CD4-positive, alpha-beta memory T cell (primary cell): ENCODE results near the gene SHQ1. TPM values are rescaled to one million over a fixed set of nuclear protein-coding genes. Genes with fewer than 3 reads are reported as not detected.
"Not testable (repeated sequence)": the region's sequence is repeated elsewhere in the genome, so short reads cannot be mapped to it uniquely, and the experiment has no call there.

ENCODE experiments used
- CTCF ChIA-PET: fragments of 350-600 bp; sonication (Branson Sonifier 250); formaldehyde crosslinking; loops from one replicate; lab custom pipeline; 2021; ENCODE audit warnings: inconsistent platforms; ENCODE audit not compliant: partially characterized antibody; lab: Charles Lee
- POLR2A ChIA-PET: fragments of 350-600 bp; sonication (Branson Sonifier 250); formaldehyde crosslinking; loops from one replicate; lab custom pipeline; 2021; ENCODE audit not compliant: partially characterized antibody; lab: Charles Lee
- DNase-seq, 5 donors: peaks; one replicate each; pipeline versions ENCODE4 v3.0.0 to v3.0.0-alpha.2; 2020 to 2022; ENCODE audit warnings: mixed read lengths in 1 of 5
- H3K27ac ChIP-seq: one replicate; pipeline ENCODE4 v1.7.0; 2013; ENCODE audit warnings: low read depth, low read length
- H3K27me3 ChIP-seq: 2 replicates; pipeline ENCODE4 v1.7.0; 2013; ENCODE audit warnings: mild to moderate bottlenecking, low read length, moderate library complexity; ENCODE audit not compliant: insufficient read depth
- H3K36me3 ChIP-seq: 2 replicates; pipeline ENCODE4 v1.7.0; 2013; ENCODE audit warnings: mild to moderate bottlenecking, low read length, moderate library complexity; ENCODE audit not compliant: insufficient read depth
- H3K4me1 ChIP-seq: 2 replicates; pipeline ENCODE4 v1.7.0; 2013; ENCODE audit warnings: mild to moderate bottlenecking, low read length, moderate library complexity; ENCODE audit not compliant: insufficient read depth
- H3K4me3 ChIP-seq, 2 donors: one replicate each; pipeline ENCODE4 v1.7.0; 2013; ENCODE audit warnings: low read length in 2 of 2, mild to moderate bottlenecking in 1 of 2
- H3K9me3 ChIP-seq, 2 donors: one replicate each; pipeline ENCODE4 v1.7.0; 2013; ENCODE audit warnings: low read length in 2 of 2, control low read depth in 1 of 2; ENCODE audit not compliant: control insufficient read depth in 1 of 2
- H3K27ac Mint-ChIP-seq, 7 donors: one replicate each; pipeline ENCODE4 v1.8.0; 2020 to 2021; ENCODE audit warnings: mixed read lengths in 7 of 7, mild to moderate bottlenecking in 6 of 7, inconsistent platforms in 3 of 7, moderate library complexity in 3 of 7
- H3K27me3 Mint-ChIP-seq, 2 donors: one replicate each; pipeline ENCODE4 v1.8.0; 2020 to 2021; ENCODE audit warnings: mixed read lengths in 2 of 2
- H3K36me3 Mint-ChIP-seq, 2 donors: one replicate each; pipeline ENCODE4 v1.8.0; 2020 to 2021; ENCODE audit warnings: mixed read lengths in 2 of 2, inconsistent platforms in 1 of 2, mild to moderate bottlenecking in 1 of 2
- H3K4me1 Mint-ChIP-seq, 4 donors: one replicate each; pipeline ENCODE4 v1.8.0; 2020 to 2021; ENCODE audit warnings: mixed read lengths in 4 of 4, mild to moderate bottlenecking in 1 of 4
- H3K4me3 Mint-ChIP-seq, 8 donors: one replicate each; pipeline ENCODE4 v1.8.0; 2020 to 2021; ENCODE audit warnings: mixed read lengths in 8 of 8, mild to moderate bottlenecking in 7 of 8, moderate library complexity in 6 of 8, inconsistent platforms in 3 of 8
- H3K9me3 Mint-ChIP-seq, 8 donors: one replicate each; pipeline ENCODE4 v1.8.0; 2020 to 2021; ENCODE audit warnings: mixed read lengths in 8 of 8, mild to moderate bottlenecking in 5 of 8, inconsistent platforms in 3 of 8, moderate library complexity in 1 of 8
- intact Hi-C: fragments of 100-400 bp; cut with micrococcal nuclease; formaldehyde crosslinking; loops from one replicate; pipeline ENCODE4 v1.15.1; 2023
- polyA plus RNA-seq, 2 donors: library from polyadenylated mRNA; unstranded; fragments of 300-500 nt; fragmentation: Illumina TruSeq; gene quantifications; one replicate each; pipeline ENCODE4 v1.2.3, GENCODE V29; 2021
- total RNA-seq, 2 experiments: library from RNA; stranded (reverse); gene quantifications; one replicate each; pipeline ENCODE4 v1.2.3, GENCODE V29; 2021

SHQ1 gene
- total and polyA plus RNA-seq, 4 experiments from 2014 or later: 6.6 to 31.2 (median 26.1) TPM

DNA sequence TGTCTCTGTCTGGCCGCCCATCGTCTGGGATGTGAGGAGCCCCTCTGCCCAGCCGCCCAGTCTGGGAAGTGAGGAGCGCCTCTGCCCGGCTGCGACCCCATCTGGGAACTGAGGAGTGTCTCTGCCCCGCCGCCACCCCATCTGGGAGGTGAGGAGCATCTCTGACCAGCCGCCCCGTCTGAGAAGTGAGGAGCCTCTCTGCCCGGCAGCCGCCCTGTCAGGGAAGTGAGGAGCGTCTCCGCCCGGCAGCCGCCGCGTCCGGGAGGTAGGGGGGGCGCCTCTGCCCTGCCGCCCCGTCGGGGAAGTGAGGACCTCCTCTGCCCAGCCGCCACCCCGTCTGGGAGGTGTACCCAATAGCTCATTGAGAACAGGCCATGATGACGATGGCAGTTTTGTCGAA, 60.0 kb downstream of the SHQ1 start:
- POLR2A ChIA-PET, H3K27ac Mint-ChIP-seq: not testable (repeated sequence)

DNA sequence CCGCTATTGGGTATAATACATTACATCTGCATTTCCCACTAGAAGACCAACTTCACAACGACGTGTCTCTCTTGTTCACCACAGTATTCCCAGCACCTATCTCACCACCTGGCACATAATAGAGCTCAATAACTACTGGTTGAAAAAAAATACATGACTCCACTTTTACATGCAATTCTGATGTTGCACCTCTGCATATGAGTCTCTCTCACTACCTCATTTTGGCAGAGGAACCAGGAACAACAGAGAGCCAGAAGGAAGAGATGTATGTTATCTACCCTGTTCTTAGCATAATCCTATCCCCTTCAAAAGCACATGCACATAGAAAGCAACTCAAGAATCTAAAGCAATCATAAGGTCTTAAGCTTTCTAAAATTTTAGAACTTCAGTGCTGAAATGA, 61.6 kb downstream of the SHQ1 start:
- no peak overlapping the region for H3K4me3 Mint-ChIP-seq

More for the DNA sequence above, 60.0 kb downstream of the SHQ1 start:
- H3K4me3 Mint-ChIP-seq, H3K27me3 ChIP-seq, H3K27ac ChIP-seq, H3K27me3 Mint-ChIP-seq, H3K9me3 Mint-ChIP-seq, CTCF ChIA-PET, H3K9me3 ChIP-seq, intact Hi-C loops, DNase-seq, H3K36me3 ChIP-seq, H3K4me3 ChIP-seq: not testable (repeated sequence)
- Mint-ChIP-seq H3K36me3 (peaks cover 11 to 25% of the 10 kb centered on the region in 2 donors), H3K4me1 (peaks cover 9 to 13% (median 10%) of the 10 kb centered on the region in 4 donors)
- H3K4me1 ChIP-seq: peaks cover 10% of the 10 kb centered on the region

DNA sequence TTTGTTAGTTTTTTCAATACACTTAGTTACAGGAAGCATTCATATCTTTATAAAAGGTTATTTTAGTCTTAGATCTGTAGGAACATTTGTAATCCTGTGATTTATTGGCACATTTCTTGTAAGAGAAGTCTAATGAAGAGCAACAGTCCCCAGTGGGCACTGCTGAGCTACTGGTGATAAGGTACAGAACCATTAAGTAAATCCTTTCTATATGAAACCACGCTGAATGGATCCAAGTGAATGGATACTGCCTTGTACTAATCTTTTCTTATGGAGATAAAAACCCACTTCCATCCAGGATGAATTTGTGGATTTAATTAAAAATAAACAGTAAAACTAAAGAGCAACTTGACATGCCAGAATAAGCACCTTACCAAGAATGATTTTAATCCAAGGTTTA, 64.0 kb downstream of the SHQ1 start:
- H3K36me3 ChIP-seq: peaks cover 4% of the 10 kb centered on the region
- no peak overlapping the region for H3K4me3 ChIP-seq
- no peaks in the 10 kb centered on the region for H3K4me1 ChIP-seq
- Mint-ChIP-seq H3K27me3 (no peaks in the 10 kb centered on the region), H3K4me3 (no peak overlapping the region), H3K36me3 (peaks cover 12% of the 10 kb centered on the region in 2 donors), H3K27ac (peak overlapping the region in 1 of 7 donors; percentile 15), H3K4me1 (no peaks in the 10 kb centered on the region), H3K9me3 (no peaks in the 10 kb centered on the region)
- intact Hi-C loops: no loop called here
- H3K27me3 ChIP-seq: no peaks in the 10 kb centered on the region
- H3K9me3 ChIP-seq: no peaks in the 10 kb centered on the region
- CTCF ChIA-PET: interaction anchor here (1.2 kb wide), 1 partner anchor 39 kb away, joined by 3 read pairs; no protein-coding TSS in a partner anchor
- DNase-seq: no peak
- H3K27ac ChIP-seq: no peak overlapping the region
- POLR2A ChIA-PET: no interaction called here

More for the DNA sequence above, 61.6 kb downstream of the SHQ1 start:
- Histone ChIP-seq H3K4me3 (no peak overlapping the region), H3K27me3 (no peaks in the 10 kb centered on the region), H3K4me1 (peaks cover 10% of the 10 kb centered on the region), H3K36me3 (peaks cover 4% of the 10 kb centered on the region), H3K27ac (no peak overlapping the region), H3K9me3 (no peaks in the 10 kb centered on the region)
- Mint-ChIP-seq H3K36me3 (peaks cover 7 to 15% of the 10 kb centered on the region in 2 donors), H3K9me3 (no peaks in the 10 kb centered on the region), H3K27ac (no peak overlapping the region), H3K4me1 (peaks cover 8 to 12% (median 9%) of the 10 kb centered on the region in 4 donors), H3K27me3 (no peaks in the 10 kb centered on the region)
- intact Hi-C loops: no loop called here
- CTCF ChIA-PET: no interaction called here
- POLR2A ChIA-PET: no interaction called here
- DNase-seq: no peak

DNA sequence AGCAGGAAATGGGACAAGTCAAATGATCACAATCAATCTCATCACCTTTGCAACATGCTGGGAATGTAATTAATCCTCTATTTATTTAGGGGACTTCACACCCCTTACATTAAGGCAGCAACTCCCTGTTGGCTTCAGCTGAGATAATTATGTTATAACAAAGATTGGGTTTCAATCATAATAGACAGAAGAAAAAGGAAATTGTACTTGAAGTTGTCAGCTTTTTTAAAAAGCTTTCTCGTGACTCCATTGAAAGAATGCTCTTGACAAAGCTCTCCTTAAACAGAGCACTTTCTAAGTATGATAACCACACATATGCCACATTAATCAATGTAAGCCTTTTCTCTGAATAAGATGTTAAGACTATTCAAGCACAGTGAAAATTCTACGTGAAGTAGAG, 65.7 kb downstream of the SHQ1 start:
- Mint-ChIP-seq H3K4me1 (peaks cover 0 to 3% (median 0%) of the 10 kb centered on the region in 4 donors), H3K9me3 (no peaks in the 10 kb centered on the region), H3K36me3 (peaks cover 15 to 19% of the 10 kb centered on the region in 2 donors), H3K27me3 (no peaks in the 10 kb centered on the region), H3K27ac (no peak overlapping the region), H3K4me3 (no peak overlapping the region)
- no peaks in the 10 kb centered on the region for H3K4me1 ChIP-seq
- intact Hi-C loops: no loop called here
- ChIA-PET CTCF (interaction anchor here (0.7 to 2.0 kb wide), 4 partner anchors 9 to 116 kb away, joined by 3 to 6 read pairs (median 4); no protein-coding TSS in a partner anchor), POLR2A (interaction anchor here (0.9 kb wide), 1 partner anchor 9 kb away, joined by 3 read pairs; no protein-coding TSS in a partner anchor)
- no peaks in the 10 kb centered on the region for H3K27me3 ChIP-seq
- H3K9me3 ChIP-seq: no peaks in the 10 kb centered on the region
- H3K27ac ChIP-seq: no peak overlapping the region
- no peak for DNase-seq
- H3K36me3 ChIP-seq: peaks cover 4% of the 10 kb centered on the region
- H3K4me3 ChIP-seq: no peak overlapping the region

DNA sequence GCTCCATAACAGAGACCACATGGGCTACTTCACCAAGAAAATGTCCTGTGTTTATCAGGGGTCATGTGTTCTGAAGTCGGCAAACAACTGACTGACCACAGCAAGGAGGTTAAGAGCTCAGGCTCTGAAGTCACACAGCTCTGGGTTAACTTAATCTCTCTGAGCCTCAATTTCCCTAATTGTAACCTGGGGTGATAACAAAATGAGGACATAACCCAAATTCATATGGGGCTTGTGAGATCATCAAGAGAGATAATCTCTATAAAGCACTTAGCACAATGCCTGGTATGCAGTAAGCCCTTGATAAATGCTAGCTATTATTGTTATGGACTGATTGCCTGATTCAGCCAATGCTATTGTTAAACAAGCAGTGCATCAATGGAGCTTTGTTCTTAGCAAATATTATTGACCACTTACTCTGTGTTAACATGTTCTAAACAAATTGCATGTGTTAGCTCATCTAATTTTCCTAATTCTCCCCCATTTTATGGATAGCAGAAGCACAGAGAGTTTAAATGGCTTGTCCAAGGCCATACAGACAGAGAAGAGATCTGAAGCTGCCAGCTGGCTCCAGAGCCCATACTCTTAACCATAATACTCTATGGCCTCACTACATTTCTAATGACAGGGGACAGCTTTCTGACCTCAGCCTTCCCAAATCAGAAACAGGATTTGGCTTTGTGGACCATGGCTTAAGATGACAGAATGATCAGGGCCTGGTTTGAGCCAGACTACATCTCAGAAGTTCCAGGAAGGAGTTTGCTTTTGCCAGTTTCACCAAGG, 78.3 kb downstream of the SHQ1 start:
- H3K4me3 ChIP-seq: no peak overlapping the region
- no peak overlapping the region for H3K27ac ChIP-seq
- DNase-seq: no peak
- H3K4me1 ChIP-seq: no peaks in the 10 kb centered on the region
- ChIA-PET CTCF (interaction anchor here (1.3 kb wide), 1 partner anchor 103 kb away, joined by 3 read pairs; no protein-coding TSS in a partner anchor), POLR2A (interaction anchor here (1.3 kb wide), 1 partner anchor 12 kb away, joined by 3 read pairs; no protein-coding TSS in a partner anchor)
- Mint-ChIP-seq H3K4me3 (no peak overlapping the region), H3K27ac (no peak overlapping the region), H3K9me3 (no peaks in the 10 kb centered on the region), H3K4me1 (peaks cover 0 to 3% (median 0%) of the 10 kb centered on the region in 4 donors), H3K27me3 (no peaks in the 10 kb centered on the region), H3K36me3 (peaks cover 23 to 32% of the 10 kb centered on the region in 2 donors)
- H3K9me3 ChIP-seq: no peaks in the 10 kb centered on the region
- no peaks in the 10 kb centered on the region for H3K36me3 ChIP-seq
- intact Hi-C loops: no loop called here
- no peaks in the 10 kb centered on the region for H3K27me3 ChIP-seq

DNA sequence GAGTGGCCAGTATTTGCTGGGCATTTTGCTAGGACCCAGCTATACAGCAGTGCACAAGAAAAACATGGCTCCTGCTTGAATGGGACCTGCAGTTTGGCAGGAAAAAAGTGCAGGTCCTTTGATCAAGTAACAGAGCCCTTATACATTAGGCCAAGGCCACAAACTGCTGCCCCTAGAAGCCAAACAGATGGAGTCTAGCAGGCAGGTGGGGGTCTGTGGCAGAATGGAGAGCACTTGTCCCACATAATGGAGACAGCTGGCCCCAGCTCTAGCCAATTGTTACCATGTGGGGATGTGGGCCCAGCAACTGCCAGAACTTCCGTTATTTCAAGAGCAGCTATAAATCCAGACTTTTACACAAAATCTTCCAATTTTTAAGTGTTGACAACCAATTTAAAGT, 79.3 kb downstream of the SHQ1 start:
- ChIA-PET CTCF (interaction anchor here (1.3 kb wide), 1 partner anchor 102 kb away, joined by 3 read pairs; no protein-coding TSS in a partner anchor), POLR2A (interaction anchor here (1.3 kb wide), 1 partner anchor 11 kb away, joined by 3 read pairs; no protein-coding TSS in a partner anchor)
- no peak overlapping the region for H3K27ac Mint-ChIP-seq
- Histone ChIP-seq H3K27me3 (no peaks in the 10 kb centered on the region), H3K27ac (no peak overlapping the region), H3K4me3 (no peak overlapping the region), H3K9me3 (no peaks in the 10 kb centered on the region), H3K36me3 (no peaks in the 10 kb centered on the region), H3K4me1 (no peaks in the 10 kb centered on the region)
- intact Hi-C loops: no loop called here
- peaks cover 0 to 4% (median 2%) of the 10 kb centered on the region in 4 donors for H3K4me1 Mint-ChIP-seq
- no peaks in the 10 kb centered on the region for H3K27me3 Mint-ChIP-seq
- H3K9me3 Mint-ChIP-seq: no peaks in the 10 kb centered on the region
- no peak for DNase-seq
- no peak overlapping the region for H3K4me3 Mint-ChIP-seq
- H3K36me3 Mint-ChIP-seq: peaks cover 26 to 34% of the 10 kb centered on the region in 2 donors

DNA sequence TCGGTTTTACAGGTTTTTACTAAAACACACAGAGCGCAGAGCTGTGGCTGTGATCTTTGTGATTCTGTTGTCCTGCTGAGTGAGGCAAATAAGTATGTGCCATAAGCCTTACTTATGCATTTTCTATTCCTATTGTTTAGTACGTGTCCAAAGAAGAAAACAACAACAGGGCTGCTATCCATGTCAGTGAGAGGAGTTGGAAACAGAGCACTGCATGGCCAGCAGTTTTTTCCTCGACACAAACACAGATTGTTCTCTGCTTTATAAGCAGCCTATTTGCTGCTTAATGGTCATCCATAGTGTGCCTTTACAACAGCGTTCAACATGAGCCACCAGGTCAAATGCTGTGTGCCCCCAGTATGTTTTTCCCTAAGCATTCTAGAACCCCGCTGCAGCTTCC, 79.8 kb downstream of the SHQ1 start:
- no peaks in the 10 kb centered on the region for H3K4me1 ChIP-seq
- no peaks in the 10 kb centered on the region for H3K27me3 ChIP-seq
- H3K4me3 Mint-ChIP-seq: no peak overlapping the region
- H3K36me3 Mint-ChIP-seq: peaks cover 27 to 34% of the 10 kb centered on the region in 2 donors
- intact Hi-C loops: no loop called here
- H3K36me3 ChIP-seq: no peaks in the 10 kb centered on the region
- DNase-seq: no peak
- ChIA-PET CTCF (interaction anchor here (1.3 kb wide), 1 partner anchor 54 kb away, joined by 3 read pairs; no protein-coding TSS in a partner anchor), POLR2A (no interaction called here)
- H3K27ac Mint-ChIP-seq: no peak overlapping the region
- H3K27me3 Mint-ChIP-seq: no peaks in the 10 kb centered on the region
- no peaks in the 10 kb centered on the region for H3K9me3 ChIP-seq
- no peak overlapping the region for H3K27ac ChIP-seq
- no peak overlapping the region for H3K4me3 ChIP-seq
- H3K9me3 Mint-ChIP-seq: no peaks in the 10 kb centered on the region
- H3K4me1 Mint-ChIP-seq: peaks cover 0 to 4% (median 2%) of the 10 kb centered on the region in 4 donors
